PC-9 (cell line): ENCODE data around the gene LIPG. TPM values are rescaled to one million over a fixed set of nuclear protein-coding genes. Genes with fewer than 3 reads are reported as not detected.
A peak's percentile ranks its signal among the peaks of the same experiment; 100 is the strongest.

Source experiments
- BruUV-seq: library from RNA; stranded (reverse); fragments of 400-500 nt; replicated peaks from 2 replicates; lab custom pipeline; 2021; lab: Mats Ljungman, UMichigan
- CTCF ChIA-PET: fragments of 300-600 bp; sonication (Branson Sonifier 250); formaldehyde crosslinking; loops from one replicate; lab custom pipeline; 2022; ENCODE audit warnings: antibody characterized with exemption; lab: Charles Lee
- POLR2A ChIA-PET: fragments of 300-600 bp; sonication (Branson Sonifier 250); formaldehyde crosslinking; loops from one replicate; lab custom pipeline; 2022; ENCODE audit warnings: antibody characterized with exemption; ENCODE audit not compliant: unreplicated experiment; lab: Charles Lee
- DNase-seq, 2 experiments: peaks; one replicate each; pipeline versions ENCODE4 v3.0.0 to v3.0.0-alpha.2; 2015 to 2022; ENCODE audit warnings: mixed read lengths in 1 of 2
- H2AFZ ChIP-seq: fragments of 200-600 bp; sonication (generic); 2 replicates; pipeline ENCODE4 v1.8.1; 2017; ENCODE audit warnings: antibody characterized with exemption
- H3F3A ChIP-seq: fragments of 200-600 bp; sonication (generic); 2 replicates; pipeline ENCODE4 v1.8.1; 2017; ENCODE audit warnings: antibody characterized with exemption, mild to moderate bottlenecking, low read depth; ENCODE audit not compliant: insufficient read depth
- H3K27ac ChIP-seq: fragments of 200-600 bp; sonication (generic); 2 replicates; pipeline ENCODE4 v1.6.1; 2016; ENCODE audit warnings: mixed run types
- H3K27me3 ChIP-seq: fragments of 200-600 bp; sonication (generic); 2 replicates; pipeline ENCODE4 v1.6.1; 2016; ENCODE audit warnings: low read depth, mixed run types; ENCODE audit not compliant: insufficient read depth
- H3K36me3 ChIP-seq: fragments of 200-600 bp; sonication (generic); 2 replicates; pipeline ENCODE4 v1.6.1; 2016; ENCODE audit warnings: low read depth, mixed run types
- H3K4me1 ChIP-seq: fragments of 200-600 bp; sonication (generic); replicated peaks from 2 replicates; pipeline ENCODE4 v1.6.1; 2016; ENCODE audit warnings: mixed run types; ENCODE audit not compliant: insufficient read depth
- H3K4me2 ChIP-seq: fragments of 200-600 bp; sonication (generic); 2 replicates; pipeline ENCODE4 v1.6.1; 2017; ENCODE audit warnings: mixed run types
- H3K4me3 ChIP-seq: fragments of 200-600 bp; sonication (generic); 2 replicates; pipeline ENCODE4 v1.6.1; 2016; ENCODE audit warnings: mixed run types
- H3K79me2 ChIP-seq: fragments of 200-600 bp; sonication (generic); 2 replicates; pipeline ENCODE4 v1.6.1; 2017; ENCODE audit warnings: low read depth, mixed run types
- H3K9me2 ChIP-seq: fragments of 200-600 bp; sonication (generic); 2 replicates; pipeline ENCODE4 v1.8.1; 2017; ENCODE audit warnings: mild to moderate bottlenecking; ENCODE audit not compliant: insufficient read depth
- H3K9me3 ChIP-seq: fragments of 200-600 bp; sonication (generic); 2 replicates; pipeline ENCODE4 v1.8.1; 2016; ENCODE audit warnings: low read depth; ENCODE audit not compliant: insufficient read depth
- H4K20me1 ChIP-seq: fragments of 200-600 bp; sonication (generic); 2 replicates; pipeline ENCODE4 v1.8.1; 2017; ENCODE audit not compliant: insufficient read depth
- EZH2 ChIP-seq: fragments of 200-600 bp; sonication (generic); IDR thresholded peaks from 2 replicates; pipeline ENCODE4 v1.8.0; 2017; ENCODE audit warnings: antibody characterized with exemption, low read depth
- intact Hi-C: fragments of 100-400 bp; cut with micrococcal nuclease; formaldehyde crosslinking; loops from one replicate; pipeline ENCODE4 v1.10.0; 2022; ENCODE audit not compliant: unreplicated experiment
- total RNA-seq: library from RNA; stranded (reverse); gene quantifications from 2 replicates; pipeline ENCODE4 v1.2.3, GENCODE V29; 2021
- TF ChIP-seq, protein P1 (sequence below): fragments of 200-600 bp; sonication (generic); conservative IDR thresholded peaks from 2 replicates; pipeline ENCODE4 v1.6.1; 2017; ENCODE audit warnings: mixed run types, antibody characterized with exemption, mild to moderate bottlenecking, moderate library complexity

LIPG gene
- total RNA-seq, 1 experiment from 2014 or later: 30.9 TPM

DNA sequence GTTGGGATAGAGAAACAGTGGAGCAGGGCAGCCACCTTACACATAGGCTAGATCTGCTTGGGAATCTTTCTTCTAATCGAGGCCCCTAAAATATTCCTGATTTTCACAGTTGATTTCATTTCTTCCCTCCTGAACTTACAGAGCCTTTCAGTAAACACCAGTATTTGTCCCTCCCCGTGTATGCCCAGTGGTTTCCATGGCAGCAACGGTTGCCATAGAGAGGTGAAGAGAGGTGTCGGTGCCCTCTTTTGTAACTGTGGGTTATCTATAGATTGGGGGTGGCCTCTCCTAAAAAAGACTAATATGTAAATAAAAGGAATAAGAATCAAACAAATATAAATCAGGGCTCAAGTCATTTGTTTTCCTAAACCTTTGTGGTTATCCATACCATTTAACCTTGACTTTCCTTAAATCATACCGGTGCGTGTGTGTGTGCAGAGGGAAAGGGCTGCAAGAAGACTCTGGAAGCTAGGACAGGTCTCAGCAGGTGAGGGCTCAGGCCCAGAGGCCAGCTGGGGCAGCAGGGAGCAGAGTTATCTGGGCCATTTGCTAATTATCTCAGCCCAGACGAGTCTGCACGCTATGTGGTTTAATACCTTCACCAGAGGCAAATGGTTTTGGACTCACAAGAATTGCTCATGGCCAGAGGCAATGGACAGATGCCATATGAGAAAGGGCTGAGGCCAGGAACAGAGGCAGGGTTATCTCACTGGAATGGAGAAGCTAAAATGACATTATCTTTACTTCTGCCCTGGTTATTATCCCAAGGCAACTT lies 35.5 kb downstream of the LIPG start:
- Histone ChIP-seq H4K20me1 (no peaks in the 10 kb centered on the region), H3F3A (0 out of 2 replicates have a peak, but pooled peaks cover 7% of the 10 kb centered on the region), H3K36me3 (no peaks in the 10 kb centered on the region), H3K4me1 (no peaks in the 10 kb centered on the region), H2AFZ (no peak overlapping the region), H3K27ac (no peak overlapping the region), H3K27me3 (no peaks in the 10 kb centered on the region), H3K9me3 (no peaks in the 10 kb centered on the region), H3K4me2 (no peak overlapping the region), H3K4me3 (no peak overlapping the region), H3K9me2 (no peaks in the 10 kb centered on the region), H3K79me2 (no peaks in the 10 kb centered on the region)
- no peak for DNase-seq
- ChIA-PET POLR2A (interaction anchor here (0.7 kb wide), 1 partner anchor 33 kb away, joined by 6 read pairs; no protein-coding TSS in a partner anchor), CTCF (no interaction called here)
- no TSS peak for BruUV-seq
- intact Hi-C loops: no loop called here
- TF ChIP-seq, protein P1, sequence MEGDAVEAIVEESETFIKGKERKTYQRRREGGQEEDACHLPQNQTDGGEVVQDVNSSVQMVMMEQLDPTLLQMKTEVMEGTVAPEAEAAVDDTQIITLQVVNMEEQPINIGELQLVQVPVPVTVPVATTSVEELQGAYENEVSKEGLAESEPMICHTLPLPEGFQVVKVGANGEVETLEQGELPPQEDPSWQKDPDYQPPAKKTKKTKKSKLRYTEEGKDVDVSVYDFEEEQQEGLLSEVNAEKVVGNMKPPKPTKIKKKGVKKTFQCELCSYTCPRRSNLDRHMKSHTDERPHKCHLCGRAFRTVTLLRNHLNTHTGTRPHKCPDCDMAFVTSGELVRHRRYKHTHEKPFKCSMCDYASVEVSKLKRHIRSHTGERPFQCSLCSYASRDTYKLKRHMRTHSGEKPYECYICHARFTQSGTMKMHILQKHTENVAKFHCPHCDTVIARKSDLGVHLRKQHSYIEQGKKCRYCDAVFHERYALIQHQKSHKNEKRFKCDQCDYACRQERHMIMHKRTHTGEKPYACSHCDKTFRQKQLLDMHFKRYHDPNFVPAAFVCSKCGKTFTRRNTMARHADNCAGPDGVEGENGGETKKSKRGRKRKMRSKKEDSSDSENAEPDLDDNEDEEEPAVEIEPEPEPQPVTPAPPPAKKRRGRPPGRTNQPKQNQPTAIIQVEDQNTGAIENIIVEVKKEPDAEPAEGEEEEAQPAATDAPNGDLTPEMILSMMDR: no peak
- TF ChIP-seq EZH2: no peak

DNA sequence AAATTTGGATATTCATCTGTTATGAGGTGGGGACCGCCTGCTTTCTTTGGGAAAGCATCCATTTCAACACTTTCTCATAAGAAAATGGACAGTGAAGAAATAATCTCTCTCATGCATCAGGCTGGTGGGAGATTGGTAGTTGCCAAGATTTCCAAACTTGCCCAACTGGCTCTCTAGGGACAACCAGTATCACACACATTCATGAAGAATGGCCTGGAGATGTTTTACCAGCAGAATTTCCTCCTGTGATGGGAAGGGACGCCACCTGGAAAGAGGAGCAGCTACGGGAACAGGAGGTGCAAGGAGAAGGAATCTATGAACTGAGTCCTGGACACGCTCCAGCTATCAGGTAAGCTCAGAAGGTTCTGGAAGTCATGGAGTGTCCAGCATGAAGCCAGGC lies 39.4 kb downstream of the LIPG start:
- CTCF ChIA-PET: no interaction called here
- H3K9me3 ChIP-seq: peaks cover 12% of the 10 kb centered on the region; the same call in 1 of the 2 replicates
- TF ChIP-seq, protein P1: no peak
- no peak for TF ChIP-seq EZH2

DNA sequence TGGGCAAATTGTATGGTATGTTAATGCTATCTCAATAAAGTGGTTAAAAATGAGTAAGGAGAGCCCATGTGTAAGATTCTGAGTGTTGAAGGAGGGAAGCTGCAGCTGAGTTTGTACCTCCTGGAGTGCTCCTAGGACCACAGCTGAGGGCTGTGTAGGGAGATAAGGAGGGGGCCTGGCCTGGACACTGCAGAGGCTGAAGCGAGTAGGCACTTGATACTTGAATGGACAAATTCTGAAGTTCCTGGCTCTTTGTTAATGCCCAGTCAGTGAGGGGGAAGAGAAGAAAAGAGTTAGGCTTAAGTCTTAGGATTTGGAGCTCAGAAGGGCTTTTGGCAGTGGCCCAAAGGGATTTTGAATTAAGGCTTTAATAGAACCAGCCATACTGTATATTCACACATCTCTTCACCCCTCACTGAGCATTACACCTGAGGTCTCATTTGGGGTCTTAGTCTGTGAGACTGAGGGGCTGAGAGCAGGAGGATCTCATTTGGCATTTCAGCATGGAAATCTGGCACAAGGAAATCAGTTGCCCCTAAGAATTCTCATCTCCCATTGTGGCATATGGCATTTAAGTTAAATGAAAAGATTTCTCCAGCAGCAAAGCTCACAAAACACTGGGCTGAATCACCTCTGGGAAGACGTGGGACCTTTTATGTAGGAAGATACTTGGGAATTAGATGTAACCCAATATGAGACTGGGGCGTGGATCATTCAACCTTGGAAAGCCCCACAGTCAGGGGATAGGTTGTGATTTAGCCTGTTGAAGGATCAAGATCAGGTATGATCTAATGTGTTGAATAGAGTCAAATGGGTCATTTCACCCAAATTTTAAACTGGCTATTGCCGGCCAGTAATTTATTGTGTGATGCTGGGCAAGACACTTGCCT lies 46.8 kb downstream of the LIPG start:
- Histone ChIP-seq H3K4me2 (peak overlapping the region; percentile 42), H3F3A (peaks cover 23% of the 10 kb centered on the region)

More for the DNA sequence above, 39.4 kb downstream of the LIPG start:
- Histone ChIP-seq H3F3A (no peaks in the 10 kb centered on the region), H3K4me2 (no peak overlapping the region), H3K4me1 (no peaks in the 10 kb centered on the region), H3K27me3 (no peaks in the 10 kb centered on the region), H3K27ac (no peak overlapping the region), H4K20me1 (no peaks in the 10 kb centered on the region), H2AFZ (no peak overlapping the region), H3K9me2 (no peaks in the 10 kb centered on the region), H3K36me3 (no peaks in the 10 kb centered on the region), H3K4me3 (no peak overlapping the region), H3K79me2 (no peaks in the 10 kb centered on the region)
- intact Hi-C loops: no loop called here
- POLR2A ChIA-PET: no interaction called here
- no peak for DNase-seq
- no TSS peak for BruUV-seq

More for the DNA sequence above, 46.8 kb downstream of the LIPG start:
- no peaks in the 10 kb centered on the region for H4K20me1 ChIP-seq
- H3K36me3 ChIP-seq: no peaks in the 10 kb centered on the region
- CTCF ChIA-PET: no interaction called here
- no peak overlapping the region for H3K4me3 ChIP-seq
- no peaks in the 10 kb centered on the region for H3K9me2 ChIP-seq
- peaks cover 15% of the 10 kb centered on the region; the same call in 1 of the 2 replicates for H3K9me3 ChIP-seq
- H3K27ac ChIP-seq: peak overlapping the region; percentile 85
- TF ChIP-seq EZH2: no peak
- TF ChIP-seq, protein P1: no peak
- no peaks in the 10 kb centered on the region for H3K27me3 ChIP-seq
- POLR2A ChIA-PET: interaction anchor here (0.6 to 0.7 kb wide), 4 partner anchors 17 to 75 kb away, joined by 3 to 7 read pairs (median 3); no protein-coding TSS in a partner anchor
- BruUV-seq: TSS peak; percentile 44
- no peaks in the 10 kb centered on the region for H3K79me2 ChIP-seq
- no peak for DNase-seq
- peaks cover 31% of the 10 kb centered on the region for H3K4me1 ChIP-seq
- no peak overlapping the region for H2AFZ ChIP-seq
- intact Hi-C loops: loop anchor here (1.0 kb wide), 1 partner anchor 48 kb away; no protein-coding TSS in a partner anchor
